ENCODE data around the gene NPLOC4. TPM values are rescaled to one million over a fixed set of nuclear protein-coding genes. Genes with fewer than 3 reads are reported as not detected.
"Not testable (repeated sequence)": the region's sequence is repeated elsewhere in the genome, so short reads cannot be mapped to it uniquely, and the experiment has no call there.

The NPLOC4 gene
- total RNA-seq, 1 experiment from 2014 or later = 75.7 TPM

- no peak for DNase-seq (ENCODE audit: low read depth)
Observed at GRCh38 chr17:81589612-81590011, 47.3 kb downstream of the NPLOC4 start.

- no peak for DNase-seq (ENCODE audit: low read depth)
Observed at GRCh38 chr17:81586096-81586495, 50.8 kb downstream of the NPLOC4 start.

- DNase-seq (ENCODE audit: low read depth) = not testable (repeated sequence)
Observed at GRCh38 chr17:81584771-81585170, 52.1 kb downstream of the NPLOC4 start.

GRCh38 chr17:81583589-81584342, 53.1 kb downstream of the NPLOC4 start:
- DNase-seq (ENCODE audit: low read depth) = no peak

GRCh38 chr17:81582749-81583148, 54.2 kb downstream of the NPLOC4 start:
- no peak for DNase-seq (ENCODE audit: low read depth)

- DNase-seq (ENCODE audit: low read depth) = peak; percentile 51
Observed at GRCh38 chr17:81582341-81582740, 54.6 kb downstream of the NPLOC4 start.

GRCh38 chr17:81581758-81582157, 55.2 kb downstream of the NPLOC4 start:
- no peak for DNase-seq (ENCODE audit: low read depth)

- DNase-seq (ENCODE audit: low read depth) = no peak
Observed at GRCh38 chr17:81580481-81580880, 56.4 kb downstream of the NPLOC4 start.

- no peak for DNase-seq (ENCODE audit: low read depth)
Observed at GRCh38 chr17:81579821-81580321, 57.0 kb downstream of the NPLOC4 start.

GRCh38 chr17:81579298-81579697, 57.6 kb downstream of the NPLOC4 start:
- DNase-seq (ENCODE audit: low read depth) = no peak

GRCh38 chr17:81578561-81579225, 58.2 kb downstream of the NPLOC4 start:
- no peak for DNase-seq (ENCODE audit: low read depth)

GRCh38 chr17:81578038-81578441, 58.9 kb downstream of the NPLOC4 start:
- DNase-seq (ENCODE audit: low read depth) = no peak

- peak; percentile 86 for DNase-seq (ENCODE audit: low read depth)
Observed at GRCh38 chr17:81577278-81578000, 59.5 kb downstream of the NPLOC4 start.

- peak; percentile 88 for DNase-seq (ENCODE audit: low read depth)
Observed at GRCh38 chr17:81576621-81577277, 60.2 kb downstream of the NPLOC4 start.

- no peak for DNase-seq (ENCODE audit: low read depth)
Observed at GRCh38 chr17:81575836-81576235, 61.1 kb downstream of the NPLOC4 start.

GRCh38 chr17:81574643-81574956, 62.3 kb downstream of the NPLOC4 start:
- DNase-seq (ENCODE audit: low read depth) = no peak

GRCh38 chr17:81573794-81574642, 62.9 kb downstream of the NPLOC4 start:
- no peak for DNase-seq (ENCODE audit: low read depth)

GRCh38 chr17:81572563-81573168, 64.2 kb downstream of the NPLOC4 start:
- DNase-seq (ENCODE audit: low read depth) = no peak

GRCh38 chr17:81570964-81571363, 65.9 kb downstream of the NPLOC4 start:
- no peak for DNase-seq (ENCODE audit: low read depth)

GRCh38 chr17:81569986-81570514, 66.9 kb downstream of the NPLOC4 start:
- DNase-seq (ENCODE audit: low read depth) = no peak
